ENCODE results near the gene LKAAEAR1.
A peak's percentile ranks its signal among the peaks of the same experiment; 100 is the strongest.

Gene LKAAEAR1

GRCh38 chr20:64049878-64050260 is 34.3 kb downstream of the LKAAEAR1 start:
- no peak for DNase-seq

- no peak for DNase-seq
These were observed 34.9 kb downstream of the LKAAEAR1 start, which contains the start of gene SOX18 for GRCh38 chr20:64049060-64049877. TSS of gene SOX18 (minus strand) at chr20:64049639. CDS start at chr20:64049516, 123 bp downstream.

- DNase-seq = no peak
These were observed 35.7 kb downstream of the LKAAEAR1 start for GRCh38 chr20:64048402-64049044.

- no peak for DNase-seq
These were observed 36.2 kb downstream of the LKAAEAR1 start for GRCh38 chr20:64047968-64048401.

GRCh38 chr20:64047046-64047389 is 37.2 kb downstream of the LKAAEAR1 start:
- DNase-seq = no peak

- no peak for DNase-seq
These were observed 38.7 kb downstream of the LKAAEAR1 start for GRCh38 chr20:64045346-64046011.

GRCh38 chr20:64044484-64045247 is 39.5 kb downstream of the LKAAEAR1 start:
- no peak for DNase-seq

- DNase-seq = no peak
These were observed 40.4 kb downstream of the LKAAEAR1 start for GRCh38 chr20:64043768-64044167.

- DNase-seq = no peak
These were observed 42.0 kb downstream of the LKAAEAR1 start for GRCh38 chr20:64042054-64042781.

- no peak for DNase-seq
These were observed 42.5 kb downstream of the LKAAEAR1 start for GRCh38 chr20:64041781-64042053.

GRCh38 chr20:64041040-64041780 is 43.0 kb downstream of the LKAAEAR1 start:
- no peak for DNase-seq

GRCh38 chr20:64040231-64041039 is 43.8 kb downstream of the LKAAEAR1 start:
- no peak for DNase-seq

- DNase-seq = no peak
These were observed 44.7 kb downstream of the LKAAEAR1 start for GRCh38 chr20:64039293-64040160.

- peak; percentile 49 for DNase-seq
These were observed 45.5 kb downstream of the LKAAEAR1 start for GRCh38 chr20:64038565-64039292.

- DNase-seq = no peak
These were observed 46.0 kb downstream of the LKAAEAR1 start for GRCh38 chr20:64038224-64038564.

GRCh38 chr20:64037498-64038213 is 46.5 kb downstream of the LKAAEAR1 start:
- no peak for DNase-seq

- no peak for DNase-seq
These were observed 47.0 kb downstream of the LKAAEAR1 start for GRCh38 chr20:64037199-64037497.

GRCh38 chr20:64036346-64037198 is 47.6 kb downstream of the LKAAEAR1 start:
- no peak for DNase-seq
